ENCODE measurements around the gene DPYSL5.

GRCh38 chr2:26847655-26848335 lies at the start of gene DPYSL5:
- TF ChIP-seq IRF3 (IDR thresholded peaks at IDR 0.05): no peak
- no peak for TF ChIP-seq NFYB (IDR thresholded peaks at IDR 0.05; ENCODE audit: insufficient read depth, low read depth, low read length)
- TF ChIP-seq DPF2 (IDR thresholded peaks at IDR 0.05): no peak

Data from GM12878 (cell line).